HG03354 (cell line): ENCODE results near the gene ALLC.
"Not testable (repeated sequence)": the region's sequence is repeated elsewhere in the genome, so short reads cannot be mapped to it uniquely, and the experiment has no call there.

Experiments used
- ATAC-seq: cut with Tn5 transposase; IDR thresholded peaks from one replicate; pipeline ENCODE4 v1.9.1; 2021; ENCODE audit warnings: mild to moderate bottlenecking; ENCODE audit not compliant: unreplicated experiment, poor library complexity, severe bottlenecking

ALLC gene

GRCh38 chr2:3625186-3625585 is 32.8 kb upstream of the ALLC start:
- no peak for ATAC-seq

- ATAC-seq = no peak
Observed at GRCh38 chr2:3626118-3626811, 31.7 kb upstream of the ALLC start.

- ATAC-seq = no peak
Observed at GRCh38 chr2:3626812-3627499, 31.0 kb upstream of the ALLC start.

GRCh38 chr2:3627500-3628100 is 30.4 kb upstream of the ALLC start:
- ATAC-seq = no peak

- no peak for ATAC-seq
Observed at GRCh38 chr2:3628241-3628679, 29.7 kb upstream of the ALLC start.

- no peak for ATAC-seq
Observed at GRCh38 chr2:3628800-3629199, 29.2 kb upstream of the ALLC start.

GRCh38 chr2:3630631-3631030 is 27.4 kb upstream of the ALLC start:
- no peak for ATAC-seq

GRCh38 chr2:3631161-3631850 is 26.7 kb upstream of the ALLC start:
- no peak for ATAC-seq

- no peak for ATAC-seq
Observed at GRCh38 chr2:3631851-3632659, 25.9 kb upstream of the ALLC start.

- ATAC-seq = no peak
Observed at GRCh38 chr2:3633089-3633981, 24.7 kb upstream of the ALLC start.

- ATAC-seq = no peak
Observed at GRCh38 chr2:3633982-3634595, 23.9 kb upstream of the ALLC start.

GRCh38 chr2:3634596-3635121 is 23.3 kb upstream of the ALLC start:
- no peak for ATAC-seq

- ATAC-seq = no peak
Observed at GRCh38 chr2:3635171-3635974, 22.6 kb upstream of the ALLC start.

- not testable (repeated sequence) for ATAC-seq
Observed at GRCh38 chr2:3635975-3636327, 22.0 kb upstream of the ALLC start.

- ATAC-seq = no peak
Observed at GRCh38 chr2:3636586-3637310, 21.3 kb upstream of the ALLC start.

- ATAC-seq = no peak
Observed at GRCh38 chr2:3637311-3637675, 20.7 kb upstream of the ALLC start.
